Measurements from ENCODE around the gene CNOT4.

- TF ChIP-seq, protein P1, sequence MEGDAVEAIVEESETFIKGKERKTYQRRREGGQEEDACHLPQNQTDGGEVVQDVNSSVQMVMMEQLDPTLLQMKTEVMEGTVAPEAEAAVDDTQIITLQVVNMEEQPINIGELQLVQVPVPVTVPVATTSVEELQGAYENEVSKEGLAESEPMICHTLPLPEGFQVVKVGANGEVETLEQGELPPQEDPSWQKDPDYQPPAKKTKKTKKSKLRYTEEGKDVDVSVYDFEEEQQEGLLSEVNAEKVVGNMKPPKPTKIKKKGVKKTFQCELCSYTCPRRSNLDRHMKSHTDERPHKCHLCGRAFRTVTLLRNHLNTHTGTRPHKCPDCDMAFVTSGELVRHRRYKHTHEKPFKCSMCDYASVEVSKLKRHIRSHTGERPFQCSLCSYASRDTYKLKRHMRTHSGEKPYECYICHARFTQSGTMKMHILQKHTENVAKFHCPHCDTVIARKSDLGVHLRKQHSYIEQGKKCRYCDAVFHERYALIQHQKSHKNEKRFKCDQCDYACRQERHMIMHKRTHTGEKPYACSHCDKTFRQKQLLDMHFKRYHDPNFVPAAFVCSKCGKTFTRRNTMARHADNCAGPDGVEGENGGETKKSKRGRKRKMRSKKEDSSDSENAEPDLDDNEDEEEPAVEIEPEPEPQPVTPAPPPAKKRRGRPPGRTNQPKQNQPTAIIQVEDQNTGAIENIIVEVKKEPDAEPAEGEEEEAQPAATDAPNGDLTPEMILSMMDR (IDR thresholded peaks at IDR 0.05): no peak
- TF ChIP-seq, protein P2, sequence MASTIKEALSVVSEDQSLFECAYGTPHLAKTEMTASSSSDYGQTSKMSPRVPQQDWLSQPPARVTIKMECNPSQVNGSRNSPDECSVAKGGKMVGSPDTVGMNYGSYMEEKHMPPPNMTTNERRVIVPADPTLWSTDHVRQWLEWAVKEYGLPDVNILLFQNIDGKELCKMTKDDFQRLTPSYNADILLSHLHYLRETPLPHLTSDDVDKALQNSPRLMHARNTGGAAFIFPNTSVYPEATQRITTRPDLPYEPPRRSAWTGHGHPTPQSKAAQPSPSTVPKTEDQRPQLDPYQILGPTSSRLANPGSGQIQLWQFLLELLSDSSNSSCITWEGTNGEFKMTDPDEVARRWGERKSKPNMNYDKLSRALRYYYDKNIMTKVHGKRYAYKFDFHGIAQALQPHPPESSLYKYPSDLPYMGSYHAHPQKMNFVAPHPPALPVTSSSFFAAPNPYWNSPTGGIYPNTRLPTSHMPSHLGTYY (CRISPR knock-in tag; IDR thresholded peaks at IDR 0.05): no peak
- TF ChIP-seq TCF7 (CRISPR knock-in tag; IDR thresholded peaks at IDR 0.05; ENCODE audit: low read depth): no peak
Measured at GRCh38 chr7:135383525-135384175, 126.3 kb downstream of the CNOT4 start.

Measured in WTC11 (cell line).